Activated CD4-positive, alpha-beta T cell treated with anti-CD3 and anti-CD28 coated beads for 48 hours (primary cell): ENCODE data around the gene COL13A1.

Experiments
- DNase-seq: peaks from one replicate; pipeline ENCODE4 v3.0.0-alpha.2; 2020

Gene COL13A1

DNA sequence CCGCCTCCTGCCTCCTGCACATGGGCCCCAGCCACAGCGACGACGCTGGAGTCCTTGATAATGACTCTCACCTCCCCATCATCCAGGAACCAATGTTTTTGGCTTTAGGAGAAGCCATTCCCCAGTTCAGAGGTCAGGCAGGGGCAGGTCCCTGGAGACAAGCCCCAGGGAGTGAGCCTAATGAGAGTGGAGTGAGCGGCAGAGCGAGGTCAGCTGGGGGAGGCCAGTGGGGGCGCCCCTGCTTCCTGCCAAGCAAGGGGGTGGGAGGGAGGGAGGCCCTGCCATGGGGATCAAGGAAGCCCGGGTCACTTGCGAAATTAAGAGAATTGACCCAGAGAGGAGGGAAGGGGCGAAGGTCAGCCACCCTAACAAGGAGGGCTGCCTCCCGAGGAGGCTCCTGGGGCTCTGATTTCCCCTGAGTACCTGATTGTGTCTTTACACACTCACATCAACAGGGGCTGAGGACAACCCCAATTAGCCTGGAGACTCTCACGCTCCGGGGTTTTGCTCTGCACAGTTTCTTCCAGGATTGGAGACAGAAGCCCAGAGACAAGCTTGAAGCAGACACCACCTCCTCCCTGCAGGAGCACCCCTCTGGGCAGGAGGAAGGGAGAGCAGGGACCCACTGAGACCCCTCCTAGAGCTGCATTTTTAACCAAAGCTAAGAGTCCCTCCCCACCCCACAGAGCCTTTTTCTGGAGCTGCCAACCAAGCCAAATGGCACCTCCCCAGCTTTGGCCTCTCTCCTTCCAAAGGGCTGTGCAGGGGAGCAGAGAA, 112.1 kb downstream of the COL13A1 start:
- no peak for DNase-seq

DNA sequence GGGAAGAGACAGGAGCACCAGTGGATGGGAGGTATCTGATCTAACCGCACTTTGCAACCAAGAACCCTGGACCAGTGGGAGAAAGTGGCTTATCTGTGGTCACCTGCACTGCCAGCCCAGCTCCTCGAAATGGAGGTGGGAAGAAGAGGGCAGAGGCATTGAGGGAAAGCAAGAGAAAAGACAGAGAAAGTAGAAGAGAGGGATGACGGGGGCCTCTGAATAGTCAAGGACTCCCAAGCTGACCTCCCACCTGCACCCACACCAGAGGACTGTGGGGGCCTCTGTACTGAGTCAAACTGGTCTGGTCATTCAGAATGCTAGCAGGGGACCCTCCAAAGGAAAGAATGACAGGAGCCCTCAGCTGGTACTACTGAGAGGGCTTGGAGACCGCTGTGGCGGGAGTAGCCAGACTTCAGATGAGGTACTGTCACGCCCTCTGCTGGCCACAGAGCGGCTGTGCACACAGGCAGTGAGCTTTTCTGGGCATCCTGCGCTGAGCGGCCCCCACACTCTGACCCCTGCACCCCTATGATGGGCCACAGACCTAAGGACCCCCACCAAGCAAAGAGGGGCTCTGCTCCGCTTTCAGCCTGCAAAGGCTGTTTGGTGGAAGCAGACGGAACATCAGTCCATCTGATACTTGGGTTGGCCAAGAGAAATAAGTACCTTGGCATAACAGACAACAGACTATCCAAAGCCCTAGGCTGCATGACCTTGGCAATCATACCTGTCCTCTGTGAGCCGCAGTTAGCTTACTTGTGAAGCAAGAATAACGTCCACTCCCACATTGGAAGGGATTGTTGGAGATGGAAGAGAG, 112.9 kb downstream of the COL13A1 start:
- DNase-seq: peak; percentile 77

DNA sequence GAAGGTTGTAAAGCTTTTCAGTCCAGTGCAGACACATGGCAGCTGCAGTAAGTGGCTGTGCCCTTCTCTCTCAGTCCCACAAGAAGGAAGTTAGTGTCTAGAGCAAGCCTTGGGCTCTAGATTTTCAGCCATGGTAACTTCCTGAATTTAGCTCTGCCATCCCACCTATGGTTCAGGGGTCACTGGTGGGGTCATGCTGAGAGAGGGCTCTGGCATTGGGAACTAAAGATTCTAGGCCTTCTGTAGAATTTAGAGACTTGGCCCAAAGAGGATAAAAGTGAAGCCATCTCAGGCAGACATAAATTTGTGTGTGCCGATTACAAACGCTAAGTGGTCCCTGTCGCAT, 113.5 kb downstream of the COL13A1 start:
- DNase-seq: no peak

DNA sequence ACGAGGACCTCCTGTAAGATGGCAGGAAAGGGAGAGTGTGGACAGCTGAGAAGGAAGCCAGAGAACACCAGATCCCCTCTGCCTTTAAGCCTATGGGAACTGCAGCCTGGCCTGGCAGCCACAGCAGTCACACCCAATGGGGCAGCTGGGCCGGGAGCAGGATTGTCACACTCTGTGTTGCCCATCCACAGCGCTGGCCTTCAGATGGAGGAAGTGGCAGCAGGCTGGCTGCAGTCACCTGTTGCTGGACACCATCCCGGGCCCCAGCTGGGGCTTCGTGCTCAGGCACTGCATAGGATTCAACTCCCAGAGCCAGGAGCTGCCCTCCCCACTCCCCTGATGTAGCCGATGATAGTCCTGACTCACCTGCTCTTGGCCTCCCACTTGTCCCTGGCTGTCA, 114.4 kb downstream of the COL13A1 start:
- DNase-seq: no peak

GRCh38 chr10:69918036-69918435, 116.3 kb downstream of the COL13A1 start:
- DNase-seq: no peak

DNA sequence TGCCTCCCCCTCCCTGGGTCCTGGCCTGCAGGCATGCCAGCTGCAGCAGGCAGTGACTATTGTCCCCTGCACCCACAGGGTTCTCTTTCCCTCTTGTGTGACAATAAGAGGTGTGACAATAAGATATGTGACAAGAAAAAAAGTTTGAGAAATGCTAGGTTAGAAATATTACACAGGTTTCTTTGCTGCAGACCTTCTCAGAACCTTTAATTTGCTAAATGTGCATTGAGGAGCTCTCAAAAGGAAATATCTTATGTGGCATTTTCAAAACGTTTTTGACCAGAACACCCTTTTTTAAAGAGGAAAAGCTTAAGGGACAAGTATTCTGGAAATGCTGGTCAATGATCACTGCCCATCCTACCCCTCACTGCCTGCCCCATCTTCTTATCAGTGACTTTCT, 117.5 kb downstream of the COL13A1 start:
- DNase-seq: no peak

- DNase-seq: no peak
Observed at GRCh38 chr10:69925111-69925510, 123.4 kb downstream of the COL13A1 start.

DNA sequence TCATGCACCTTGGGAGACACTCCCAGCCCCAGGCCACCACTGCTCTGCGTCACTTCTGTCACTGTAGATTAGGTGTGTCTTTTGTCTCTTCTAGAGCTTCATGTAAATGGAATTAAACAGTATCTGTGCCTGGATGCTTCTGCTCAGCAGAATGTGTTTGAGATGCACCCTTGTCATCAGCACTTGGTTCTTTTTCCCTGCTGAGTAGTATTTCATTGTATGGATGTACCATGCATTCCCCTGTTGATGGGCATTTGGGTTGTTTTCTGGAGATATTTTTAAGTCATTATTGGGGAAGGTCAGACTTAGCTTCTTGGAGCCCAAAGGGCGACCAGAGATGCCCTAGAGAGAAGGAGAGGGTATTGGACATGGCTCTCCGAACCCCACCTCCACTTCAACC, 126.6 kb downstream of the COL13A1 start:
- no peak for DNase-seq

- DNase-seq: no peak
Observed at GRCh38 chr10:69929575-69929974, 127.9 kb downstream of the COL13A1 start.

- no peak for DNase-seq
Observed at GRCh38 chr10:69934768-69935167, 133.1 kb downstream of the COL13A1 start.

GRCh38 chr10:69936091-69936490, 134.4 kb downstream of the COL13A1 start:
- DNase-seq: peak; percentile 13

GRCh38 chr10:69938541-69938991, 136.9 kb downstream of the COL13A1 start:
- DNase-seq: no peak

DNA sequence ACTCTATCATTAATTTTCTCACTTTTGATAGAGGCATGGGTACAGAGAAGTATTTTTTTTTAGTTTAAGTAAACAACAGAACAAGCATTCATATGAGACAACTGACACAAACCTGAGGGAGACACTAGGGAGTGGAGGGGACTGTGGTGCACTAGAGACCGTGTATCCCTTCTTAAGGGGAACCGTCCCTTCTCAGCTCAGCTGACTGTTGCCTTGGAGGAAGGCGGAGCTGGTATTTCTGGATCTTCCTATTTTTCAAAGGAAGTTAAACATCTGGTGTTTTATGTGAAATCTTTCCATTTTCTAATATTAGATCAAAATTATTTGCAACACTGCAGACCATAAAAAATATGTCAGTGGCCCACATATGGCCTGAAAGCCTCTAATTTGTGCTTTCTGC, 137.4 kb downstream of the COL13A1 start:
- DNase-seq: no peak

GRCh38 chr10:69939481-69939880, 137.8 kb downstream of the COL13A1 start:
- DNase-seq: no peak

GRCh38 chr10:69941730-69942129, 140.0 kb downstream of the COL13A1 start:
- no peak for DNase-seq

GRCh38 chr10:69943292-69943820, 141.7 kb downstream of the COL13A1 start:
- DNase-seq: no peak

DNA sequence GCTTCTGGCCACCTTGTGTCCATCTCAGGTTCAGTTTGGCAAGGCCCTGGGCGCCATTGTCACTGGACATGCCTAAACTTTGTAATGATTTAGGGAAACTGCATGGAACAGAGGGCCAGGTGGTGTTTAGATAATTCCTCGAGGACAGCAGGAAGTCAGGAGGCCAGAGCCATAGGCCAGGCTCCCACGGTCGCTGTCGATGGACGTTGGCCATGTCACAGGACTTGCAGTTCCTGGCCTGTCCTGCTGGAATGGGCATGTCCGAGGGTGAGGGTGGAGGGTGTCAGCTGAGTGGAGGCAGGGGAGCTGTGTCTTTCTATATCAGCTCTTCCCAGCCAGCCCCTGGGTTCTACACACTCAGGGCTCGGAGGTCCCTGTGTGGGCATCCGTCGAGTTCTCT, 143.1 kb downstream of the COL13A1 start:
- no peak for DNase-seq

- no peak for DNase-seq
Observed at GRCh38 chr10:69948261-69948660, 146.6 kb downstream of the COL13A1 start.

- no peak for DNase-seq
Observed at GRCh38 chr10:69949770-69950169, 148.1 kb downstream of the COL13A1 start.

- no peak for DNase-seq
Observed at GRCh38 chr10:69951658-69952057, 150.0 kb downstream of the COL13A1 start.

- no peak for DNase-seq
Observed at GRCh38 chr10:69952069-69952800, 150.5 kb downstream of the COL13A1 start.

- no peak for DNase-seq
Observed at GRCh38 chr10:69952821-69953221, 151.1 kb downstream of the COL13A1 start.

- no peak for DNase-seq
Observed at GRCh38 chr10:69953851-69954250, 152.1 kb downstream of the COL13A1 start.
